Prostate gland (tissue), 2 donors: ENCODE data around the gene RBM39.
"Not testable (repeated sequence)": the region's sequence is repeated elsewhere in the genome, so short reads cannot be mapped to it uniquely, and the experiment has no call there.

Source experiments
- CTCF ChIP-seq, 4 experiments: fragments of 200-600 bp in 2 of 4; fragments of 450-650 bp in 2 of 4; sonication (generic) in 2 of 4; IDR thresholded peaks; 1 replicate in 3 of 4; 2 replicates in 1 of 4; pipeline ENCODE4 v1.5.1; 2016 to 2019; ENCODE audit warnings: antibody characterized with exemption in 4 of 4, mild to moderate bottlenecking in 2 of 4, moderate library complexity in 2 of 4
- POLR2A ChIP-seq: fragments of 450-650 bp; IDR thresholded peaks from one replicate; pipeline ENCODE4 v1.6.1; 2016; ENCODE audit warnings: antibody characterized with exemption, mild to moderate bottlenecking

GRCh38 chr20:35713120-35713519 is 28.9 kb downstream of the RBM39 start:
- not testable (repeated sequence) for TF ChIP-seq CTCF (IDR thresholded peaks at IDR 0.05); POLR2A
